Breast epithelium (tissue), 3 donors: ENCODE results near the gene SNRNP25.

Source experiments
- POLR2A ChIP-seq: fragments of 450-650 bp; IDR thresholded peaks from one replicate; pipeline ENCODE4 v1.6.1; 2016; ENCODE audit warnings: antibody characterized with exemption, mild to moderate bottlenecking, moderate library complexity
- TF ChIP-seq, protein P1 (sequence below), 3 donors: fragments of 450-650 bp; IDR thresholded peaks; one replicate each; pipeline ENCODE4 v1.5.1; 2016 to 2017; ENCODE audit warnings: antibody characterized with exemption in 3 of 3, mild to moderate bottlenecking in 3 of 3, moderate library complexity in 3 of 3

- TF ChIP-seq POLR2A, result no peak
- TF ChIP-seq, protein P1, sequence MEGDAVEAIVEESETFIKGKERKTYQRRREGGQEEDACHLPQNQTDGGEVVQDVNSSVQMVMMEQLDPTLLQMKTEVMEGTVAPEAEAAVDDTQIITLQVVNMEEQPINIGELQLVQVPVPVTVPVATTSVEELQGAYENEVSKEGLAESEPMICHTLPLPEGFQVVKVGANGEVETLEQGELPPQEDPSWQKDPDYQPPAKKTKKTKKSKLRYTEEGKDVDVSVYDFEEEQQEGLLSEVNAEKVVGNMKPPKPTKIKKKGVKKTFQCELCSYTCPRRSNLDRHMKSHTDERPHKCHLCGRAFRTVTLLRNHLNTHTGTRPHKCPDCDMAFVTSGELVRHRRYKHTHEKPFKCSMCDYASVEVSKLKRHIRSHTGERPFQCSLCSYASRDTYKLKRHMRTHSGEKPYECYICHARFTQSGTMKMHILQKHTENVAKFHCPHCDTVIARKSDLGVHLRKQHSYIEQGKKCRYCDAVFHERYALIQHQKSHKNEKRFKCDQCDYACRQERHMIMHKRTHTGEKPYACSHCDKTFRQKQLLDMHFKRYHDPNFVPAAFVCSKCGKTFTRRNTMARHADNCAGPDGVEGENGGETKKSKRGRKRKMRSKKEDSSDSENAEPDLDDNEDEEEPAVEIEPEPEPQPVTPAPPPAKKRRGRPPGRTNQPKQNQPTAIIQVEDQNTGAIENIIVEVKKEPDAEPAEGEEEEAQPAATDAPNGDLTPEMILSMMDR (IDR thresholded peaks at IDR 0.05), result no peak
Measured at GRCh38 chr16:66309-67182, 12.9 kb downstream of the SNRNP25 start.
